ENCODE results near the gene ERBB4.

- TF ChIP-seq POLR2A (IDR thresholded peaks at IDR 0.05; ENCODE audit: low read depth, low read length), result no peak
- no peak for TF ChIP-seq POU2F2 (IDR thresholded peaks at IDR 0.05; ENCODE audit: low read depth, low read length)
These were observed 97.5 kb downstream of the ERBB4 start for GRCh38 chr2:212441141-212441540.

All from GM12891 (cell line).